Stimulated activated CD8-positive, alpha-beta memory T cell treated with anti-CD3 and anti-CD28 coated beads, Interleukin-4, amount 100 ng/mL, for 24 hours (primary cell): ENCODE results near the gene PRG3.
"Not testable (repeated sequence)": the region's sequence is repeated elsewhere in the genome, so short reads cannot be mapped to it uniquely, and the experiment has no call there.

Experiments used
- DNase-seq: peaks from one replicate; pipeline ENCODE4 v3.0.0-alpha.2; 2020; ENCODE audit warnings: low read depth

Gene PRG3

DNA sequence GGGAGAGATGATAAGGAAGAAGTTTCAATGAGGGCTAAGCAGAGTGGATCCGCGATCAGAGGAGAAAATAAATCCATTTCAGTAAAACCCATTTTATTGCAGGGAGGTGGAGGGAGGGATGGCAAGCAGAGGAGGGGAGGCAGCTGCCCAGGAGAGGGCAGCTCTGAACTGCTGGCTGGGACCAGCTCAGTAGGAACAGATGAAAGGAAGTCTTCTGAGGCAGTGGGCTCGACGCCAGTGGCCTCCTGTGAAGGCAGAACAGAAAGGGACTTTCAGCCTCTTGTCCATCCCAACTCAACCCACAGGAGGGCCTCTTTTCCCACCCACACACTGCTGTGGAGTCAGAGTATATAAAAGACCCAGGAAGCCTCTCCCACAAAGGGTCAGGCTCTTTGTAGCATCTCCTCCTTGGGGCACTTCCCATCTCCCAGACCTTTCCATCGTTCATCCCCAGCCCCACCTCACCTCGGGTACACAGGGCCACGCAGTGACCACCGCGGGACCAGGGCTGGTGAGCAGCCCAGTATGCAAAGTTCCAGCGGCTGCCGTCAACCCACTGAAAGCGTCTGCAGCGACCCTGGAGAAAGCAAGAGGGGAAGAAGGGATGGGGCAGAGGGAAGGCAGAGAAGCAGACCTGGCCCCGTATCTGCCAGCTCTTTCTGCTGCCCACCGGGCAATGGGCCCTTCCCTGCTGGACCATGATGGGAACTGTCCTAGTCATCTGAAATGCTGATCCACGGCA lies 6.5 kb upstream of the PRG3 start:
- no peak for DNase-seq

DNA sequence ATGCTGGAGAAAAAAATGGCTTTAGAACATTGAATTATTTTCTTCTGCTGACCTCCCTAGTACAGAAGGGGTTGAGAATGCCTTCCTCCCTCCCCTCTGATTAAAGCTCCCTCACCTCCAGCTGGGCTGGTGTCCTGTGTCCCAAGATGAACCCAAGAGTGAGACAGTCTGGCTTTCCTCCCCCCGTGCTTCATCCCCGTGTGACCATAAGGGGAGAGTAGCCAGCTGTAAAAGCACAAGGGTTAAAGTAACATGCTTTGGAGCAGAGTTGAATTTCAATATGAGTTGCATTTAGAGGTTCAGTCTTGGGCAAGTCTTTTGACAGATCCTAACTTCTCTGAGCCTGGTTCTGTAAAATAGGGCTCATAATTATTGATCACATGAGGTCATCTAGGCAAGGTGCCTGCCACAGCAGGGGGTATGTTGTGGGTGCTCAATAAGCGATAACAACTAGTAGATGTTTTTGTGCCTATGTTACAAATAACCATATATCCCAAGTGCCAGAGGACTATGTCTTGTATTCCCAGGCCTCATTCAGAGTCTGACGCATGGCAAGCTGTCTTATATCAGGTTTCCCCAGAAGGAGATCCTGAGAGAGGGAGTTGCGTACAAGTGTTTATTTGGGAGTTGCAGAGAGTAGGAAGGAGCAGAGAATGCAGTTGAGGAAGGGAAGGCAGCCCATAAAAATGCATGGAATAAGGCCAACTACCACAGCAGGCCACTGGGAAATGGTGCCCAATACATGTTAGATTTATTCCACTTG lies 5.4 kb upstream of the PRG3 start:
- DNase-seq, result no peak

DNA sequence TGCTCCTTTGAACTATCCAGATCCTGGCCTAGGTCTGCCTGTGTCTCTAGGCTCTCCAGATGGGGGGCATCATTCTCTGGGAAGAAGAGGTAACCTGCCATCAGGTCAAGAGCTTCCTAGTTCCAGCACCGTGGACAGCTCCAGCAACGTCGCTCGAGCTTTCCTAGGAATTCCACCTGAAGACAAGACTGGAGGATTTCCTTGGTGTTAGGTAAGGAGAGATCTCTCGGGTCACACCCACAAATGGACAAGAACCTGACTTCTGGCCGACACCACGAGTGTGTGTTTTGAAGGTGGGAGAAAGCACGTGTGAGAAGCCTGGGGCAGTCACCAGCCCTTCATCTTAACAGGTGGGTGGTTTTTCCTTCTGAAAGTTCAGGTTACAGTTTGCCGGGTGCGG lies 1.2 kb downstream of the PRG3 start:
- DNase-seq, result no peak

DNA sequence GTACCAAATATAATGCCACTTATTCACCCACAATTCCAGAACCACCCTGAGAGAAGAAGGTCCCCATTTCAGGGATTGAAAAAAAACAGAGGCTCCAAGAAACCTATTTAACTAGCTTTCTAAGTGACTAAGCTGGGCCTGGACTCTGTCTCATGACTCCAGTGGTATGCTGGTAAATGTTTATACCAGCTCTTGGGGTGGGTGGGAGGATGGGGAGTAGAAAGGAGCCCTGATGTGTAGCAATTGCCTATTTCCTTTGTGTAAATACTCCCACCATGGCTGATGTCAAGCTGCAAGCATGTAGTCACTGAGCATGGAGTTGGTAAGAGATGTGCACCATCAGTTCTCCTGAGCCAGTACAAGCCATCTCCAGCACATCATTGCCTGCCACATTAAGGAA lies 2.8 kb downstream of the PRG3 start:
- no peak for DNase-seq

DNA sequence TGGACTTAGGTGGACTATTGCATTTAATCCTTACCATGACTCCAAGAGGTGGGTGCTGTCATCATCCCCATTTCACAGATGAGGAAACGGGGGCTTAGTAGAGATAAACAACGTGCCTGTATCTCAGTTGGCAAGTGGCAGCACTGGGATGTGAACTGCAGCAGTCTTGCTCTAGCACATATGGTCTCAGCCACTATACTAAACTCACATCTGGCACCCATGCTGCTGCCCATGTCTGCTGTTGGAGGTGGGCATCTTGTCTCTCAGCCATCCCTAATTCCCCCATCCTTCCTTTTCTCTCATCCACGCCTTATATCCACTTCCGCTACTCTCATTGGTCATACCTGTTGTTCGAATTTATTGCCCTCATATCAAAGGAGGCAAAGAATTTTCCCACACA lies 3.8 kb downstream of the PRG3 start:
- DNase-seq, result no peak

DNA sequence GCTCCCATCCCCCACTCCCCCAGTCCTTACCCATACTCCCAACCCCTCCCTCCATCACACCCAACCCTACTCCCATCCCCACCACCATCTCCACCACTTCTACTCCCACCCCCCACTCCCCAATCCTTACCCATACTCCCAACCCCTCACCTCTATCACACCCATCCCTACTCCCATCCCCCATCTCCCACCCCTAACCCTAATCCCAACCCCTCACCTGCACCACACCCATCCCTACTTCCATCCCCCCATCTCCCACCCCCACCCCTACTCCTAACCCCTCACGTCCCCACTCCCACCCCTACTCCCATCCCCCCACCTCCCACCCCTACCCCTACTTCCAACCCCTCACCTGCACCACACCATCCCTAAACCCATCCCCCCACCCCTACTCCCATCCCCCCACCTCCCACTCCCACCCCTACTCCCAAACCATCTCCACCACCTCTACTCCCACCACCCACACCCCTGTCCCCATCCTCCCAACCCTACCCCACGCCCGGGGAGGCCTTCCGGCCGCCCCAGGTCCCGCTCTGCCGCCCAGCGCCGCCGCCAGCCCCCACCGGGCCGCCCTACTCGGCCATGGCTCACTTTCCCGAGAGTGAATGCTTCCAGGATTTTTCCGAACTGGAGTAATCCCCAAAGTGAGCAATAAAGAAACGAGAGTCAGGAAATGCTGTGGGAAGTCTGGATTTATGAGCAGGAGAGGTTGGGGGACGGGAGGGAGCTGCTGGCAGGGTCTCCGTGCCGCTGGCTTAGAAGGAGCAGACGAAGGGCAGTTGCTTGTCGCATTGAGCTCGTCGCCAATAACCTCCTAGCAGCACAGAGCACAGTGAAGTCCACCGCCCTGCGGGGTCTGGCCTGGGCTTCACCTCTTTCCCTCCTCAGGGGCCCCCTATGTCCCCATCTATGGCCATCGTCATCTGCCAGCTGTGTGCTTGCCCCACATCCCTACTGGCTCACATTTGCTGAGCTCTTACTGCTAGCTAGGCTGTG lies 4.6 kb downstream of the PRG3 start:
- no peak for DNase-seq

DNA sequence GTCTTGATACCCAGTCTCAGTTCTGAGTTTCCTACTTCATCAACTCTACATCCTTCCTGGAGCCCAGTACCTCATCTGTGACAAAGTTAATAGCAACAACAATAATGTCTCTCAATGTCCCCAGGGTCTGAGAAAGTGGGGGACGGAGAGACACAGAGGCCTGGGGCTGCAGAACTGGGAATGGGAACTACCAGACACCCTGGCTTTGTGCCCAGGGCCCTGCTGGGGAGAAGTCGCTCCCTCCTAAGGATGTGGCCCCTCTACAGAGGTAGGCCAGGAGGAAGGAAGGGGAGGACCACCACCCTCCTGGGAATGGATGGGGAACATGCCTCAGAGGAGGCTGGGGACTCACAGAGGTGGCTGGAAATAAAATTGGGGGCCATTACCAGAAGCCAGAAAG lies 5.5 kb downstream of the PRG3 start:
- no peak for DNase-seq

DNA sequence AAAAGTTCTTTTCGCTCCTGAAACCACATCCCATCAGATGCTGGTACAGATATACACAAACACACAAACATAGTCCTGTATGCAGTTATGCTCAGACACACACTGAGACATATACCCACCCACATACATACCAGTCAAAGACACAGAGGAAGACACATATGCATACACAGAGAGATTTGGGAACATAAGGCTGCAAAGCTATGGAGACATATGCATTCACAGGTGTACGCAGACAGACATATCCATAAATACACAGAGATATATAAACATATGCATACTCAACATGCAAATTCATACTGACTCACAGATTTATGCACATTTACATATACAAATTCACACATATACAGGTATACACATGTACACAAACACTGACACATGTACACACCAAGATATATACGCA lies 6.0 kb downstream of the PRG3 start:
- no peak for DNase-seq

DNA sequence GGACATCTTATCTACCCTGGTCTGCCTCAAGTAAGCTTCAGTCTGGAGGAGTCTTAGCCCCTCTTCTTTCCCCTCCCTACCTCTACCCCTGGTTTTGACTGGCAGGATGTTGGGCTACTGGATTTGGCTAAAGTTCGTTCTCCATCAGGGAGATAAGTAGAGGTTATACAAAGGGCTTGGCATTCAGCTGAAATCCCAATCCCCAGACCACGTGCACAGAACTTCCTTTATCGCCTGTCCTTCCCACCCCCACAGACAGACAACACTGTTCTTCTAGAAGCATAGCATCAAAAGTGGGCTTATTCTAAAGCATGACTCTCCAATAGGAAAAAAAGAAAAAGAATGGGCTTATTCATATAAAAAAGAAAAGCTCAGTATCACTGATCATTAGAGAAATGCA lies 7.8 kb downstream of the PRG3 start:
- no peak for DNase-seq

DNA sequence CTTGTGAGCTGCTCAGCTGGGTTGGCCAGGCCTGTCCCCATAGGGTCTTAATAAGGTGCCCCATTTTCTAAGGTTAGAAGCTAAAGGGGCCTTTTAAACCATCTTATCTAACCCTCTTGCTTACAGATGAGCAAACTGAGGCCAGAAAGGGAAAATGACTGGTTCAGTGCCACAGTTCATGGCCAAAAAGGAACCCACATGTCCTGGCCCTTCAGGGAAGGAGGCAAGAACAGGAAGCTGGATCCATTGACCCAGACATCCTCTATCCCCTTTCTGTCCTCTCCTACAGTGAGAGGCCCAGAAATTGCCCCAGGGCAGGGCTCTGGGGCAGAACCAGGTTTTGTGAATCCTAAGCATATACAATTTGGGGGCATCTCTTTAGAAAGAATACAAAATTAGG lies 10.0 kb downstream of the PRG3 start:
- DNase-seq, result no peak

DNA sequence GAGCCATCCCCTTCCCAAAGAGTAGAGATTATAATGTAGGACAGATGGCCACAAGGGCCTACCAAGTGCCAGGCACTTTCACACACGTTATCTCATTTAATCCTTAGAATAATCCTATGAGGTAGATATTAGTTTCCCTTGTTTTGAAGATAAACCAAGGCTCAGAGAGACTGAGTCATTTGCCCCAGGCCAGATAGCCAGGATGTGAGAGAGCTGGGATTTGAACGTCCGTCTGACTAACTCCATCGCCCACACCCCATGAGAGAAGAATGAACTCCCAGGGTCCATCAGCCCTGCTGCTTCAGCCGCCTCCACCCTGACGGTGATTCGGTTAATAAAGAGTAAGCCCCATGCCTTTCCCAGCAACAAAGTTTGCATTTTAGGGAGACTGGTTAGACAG lies 10.7 kb downstream of the PRG3 start:
- no peak for DNase-seq

DNA sequence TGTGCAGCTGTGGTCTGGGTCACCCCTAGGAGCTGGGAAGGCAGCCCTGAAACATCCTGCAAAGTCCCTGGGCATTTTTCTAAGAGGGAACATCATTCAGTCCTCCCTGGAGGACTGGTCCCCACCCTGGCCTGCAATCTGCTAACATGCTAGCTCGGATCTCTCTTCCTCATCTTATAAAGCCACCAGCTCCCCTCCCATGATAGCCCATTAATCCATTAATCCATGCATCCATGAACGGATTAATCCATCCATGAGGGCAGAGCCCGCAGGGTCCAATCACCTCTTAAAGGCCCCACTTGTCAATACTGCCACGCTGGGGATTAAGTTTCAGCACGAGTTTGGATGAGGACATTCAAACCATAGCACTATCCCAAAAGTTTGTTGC lies 12.1 kb downstream of the PRG3 start:
- no peak for DNase-seq

DNA sequence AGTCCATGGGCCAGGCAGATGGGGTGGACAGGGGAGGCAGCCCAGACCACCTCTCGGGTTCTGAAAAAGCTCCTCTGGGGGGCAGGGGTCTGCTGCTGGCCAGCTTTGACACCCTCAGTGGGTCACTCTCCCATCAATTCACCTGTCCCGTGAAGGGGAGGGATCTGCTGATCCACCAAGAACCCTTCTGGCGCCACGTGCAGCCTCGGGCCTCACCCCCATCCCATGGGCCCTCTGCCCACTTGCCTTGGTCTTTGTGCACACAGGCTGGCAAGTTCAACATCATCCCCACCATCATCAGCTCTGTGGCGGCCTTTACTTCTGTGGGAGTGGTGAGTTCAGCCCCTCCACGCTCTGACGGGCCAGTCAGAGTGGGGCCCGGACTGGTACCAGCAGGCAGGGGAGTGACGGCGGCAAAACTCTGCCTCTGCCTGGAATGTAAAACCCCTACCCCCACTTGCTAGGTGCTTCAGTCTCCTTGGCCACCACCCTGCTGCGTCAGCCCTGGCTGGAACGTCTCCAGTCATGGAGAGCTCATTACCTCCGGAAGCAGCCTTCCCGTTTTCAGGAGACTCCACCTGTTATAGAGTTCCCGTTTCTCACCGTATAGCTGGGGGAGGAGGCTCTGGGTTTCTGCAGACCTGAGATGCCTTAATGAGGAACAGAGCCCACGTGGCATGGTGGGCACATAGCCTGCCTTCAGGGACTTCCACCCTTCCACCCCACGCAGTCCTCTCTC lies 12.7 kb downstream of the PRG3 start:
- no peak for DNase-seq

DNA sequence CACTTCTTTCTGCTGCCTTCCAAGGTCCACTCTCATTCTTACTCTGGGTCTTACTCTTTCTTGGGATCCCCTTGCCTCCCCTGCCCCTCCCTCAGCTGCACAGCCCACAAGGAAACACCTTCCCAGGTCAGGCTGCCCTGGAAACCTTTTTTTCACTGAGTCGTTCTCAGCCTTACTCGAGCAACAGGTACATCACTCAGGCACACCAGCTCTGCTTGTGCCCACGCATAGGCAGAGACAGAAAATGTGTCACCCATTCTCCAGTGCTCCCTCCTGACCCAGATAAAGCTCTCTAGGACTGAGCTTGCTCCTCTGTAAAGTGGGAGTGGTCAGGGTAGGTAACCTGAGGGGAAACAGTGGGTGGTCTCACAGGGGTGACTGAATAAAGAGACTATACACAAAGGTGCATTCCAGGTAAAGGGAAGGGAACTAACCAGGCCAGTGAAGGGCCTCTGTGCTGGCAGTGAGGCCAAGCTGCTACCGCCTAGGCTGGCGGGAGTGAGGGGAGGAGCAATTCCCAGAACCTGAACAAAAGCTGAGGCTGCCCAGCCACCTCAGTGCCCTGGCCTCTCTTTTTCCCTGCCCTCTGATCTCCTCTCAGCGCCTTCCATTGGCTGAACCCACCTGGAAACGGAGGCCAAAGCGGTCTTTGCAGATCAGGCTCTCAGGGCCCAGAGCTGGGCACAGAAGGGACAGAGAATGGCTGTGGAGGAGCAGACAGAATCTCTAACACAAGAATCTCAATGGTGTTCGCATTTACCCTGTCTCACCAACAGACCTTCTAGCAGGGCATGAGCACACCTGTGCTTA lies 15.9 kb downstream of the PRG3 start:
- no peak for DNase-seq

DNA sequence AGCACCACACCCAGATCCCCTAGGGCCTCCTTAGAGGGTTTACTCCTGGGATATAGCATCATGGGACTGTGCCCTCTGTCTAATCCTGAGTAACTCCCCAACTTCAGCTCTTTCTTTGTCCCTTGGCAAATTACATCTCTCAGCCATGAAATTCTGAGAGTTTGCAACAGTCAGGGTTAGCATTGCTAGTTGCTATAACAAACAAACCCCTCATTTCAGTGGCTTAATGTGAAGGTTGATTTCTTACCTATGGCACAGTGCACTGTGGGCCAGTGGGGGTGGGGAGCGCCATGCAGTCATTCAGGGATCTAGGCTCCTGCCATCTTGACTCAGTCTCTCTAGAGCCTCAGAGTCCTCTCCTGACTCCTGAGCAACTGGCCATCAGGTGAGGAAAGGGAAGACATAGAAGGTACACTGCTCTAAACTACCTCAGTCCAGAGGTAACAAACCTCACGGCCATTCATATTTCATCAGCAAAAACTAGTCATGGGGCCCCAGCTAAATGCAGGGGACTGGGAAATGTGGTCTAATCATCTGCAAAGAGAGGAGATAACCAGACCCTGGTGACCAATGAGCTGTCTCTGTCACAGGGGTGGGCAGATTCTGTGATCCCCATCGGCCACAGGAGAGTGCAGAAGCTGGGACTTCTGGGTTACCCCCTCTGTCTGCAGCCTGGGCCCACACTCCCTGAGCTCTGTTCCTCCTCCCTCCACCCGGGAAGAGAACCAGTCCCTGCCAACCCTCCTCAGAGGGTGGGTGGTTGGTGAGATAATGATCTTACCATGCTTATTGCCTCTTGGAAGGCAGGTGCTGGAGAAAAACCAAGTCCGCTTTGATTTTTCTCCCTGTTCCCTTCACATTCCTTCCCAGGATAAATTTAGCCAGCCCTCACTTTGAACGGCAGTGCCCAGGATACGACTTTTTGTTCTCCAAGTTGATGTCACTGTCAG lies 17.5 kb downstream of the PRG3 start:
- no peak for DNase-seq

DNA sequence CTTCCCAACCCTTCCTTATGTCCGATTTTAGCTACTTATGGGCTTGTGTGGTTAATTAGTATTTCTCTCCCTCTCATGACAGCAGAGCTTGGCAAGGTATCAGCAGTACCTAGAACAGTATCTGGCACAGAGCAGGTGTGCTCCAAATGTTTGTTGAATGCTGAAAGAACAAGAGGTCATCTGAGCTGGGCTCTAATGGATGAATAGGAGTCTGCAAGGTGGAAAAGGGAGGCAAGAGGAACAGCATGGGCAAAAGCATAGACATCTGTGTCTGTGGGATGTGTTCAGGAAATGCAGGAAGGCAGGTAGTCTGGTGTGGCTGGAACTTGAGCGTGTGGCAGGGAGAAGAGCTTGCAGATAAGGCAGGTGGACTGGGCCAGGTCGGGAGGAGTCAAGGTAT lies 19.0 kb downstream of the PRG3 start:
- DNase-seq, result no peak

DNA sequence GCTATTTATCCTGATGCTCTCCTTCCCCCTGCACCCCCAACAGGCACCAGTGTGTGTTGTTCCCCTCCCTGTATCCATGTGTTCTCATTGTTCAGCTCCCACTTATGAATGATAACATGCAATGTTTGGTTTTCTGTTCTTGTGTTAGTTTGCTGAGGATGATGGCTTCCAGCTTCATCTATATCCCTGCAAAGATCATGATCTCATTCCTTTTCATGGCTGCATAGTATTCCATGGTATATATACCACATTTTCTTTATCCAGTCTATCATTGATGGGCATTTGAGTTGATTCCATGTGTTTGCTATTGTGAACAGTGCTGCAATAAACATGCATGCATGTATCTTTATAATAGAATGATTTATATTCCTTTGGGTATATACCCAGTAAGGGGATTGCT lies 19.5 kb downstream of the PRG3 start:
- not testable (repeated sequence) for DNase-seq

DNA sequence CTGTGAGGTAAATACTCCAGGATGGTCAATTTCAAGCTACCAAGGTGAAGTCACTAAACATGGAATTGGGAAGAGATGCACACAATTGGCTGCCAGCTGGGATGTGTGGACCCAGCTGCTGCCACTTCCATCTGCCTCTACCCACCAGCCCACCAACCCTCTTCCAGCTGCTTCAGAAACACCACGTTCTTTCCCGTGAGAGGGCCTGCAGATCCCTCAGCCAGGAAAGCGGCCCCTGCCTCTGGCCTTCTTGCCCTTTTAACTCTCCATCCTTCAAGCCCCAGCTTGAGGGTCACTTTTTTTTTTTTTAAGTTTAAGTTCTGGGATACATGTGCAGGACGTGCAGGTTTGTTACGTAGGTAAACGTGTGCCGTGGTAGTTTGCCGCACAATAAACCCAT lies 20.0 kb downstream of the PRG3 start:
- DNase-seq, result no peak

DNA sequence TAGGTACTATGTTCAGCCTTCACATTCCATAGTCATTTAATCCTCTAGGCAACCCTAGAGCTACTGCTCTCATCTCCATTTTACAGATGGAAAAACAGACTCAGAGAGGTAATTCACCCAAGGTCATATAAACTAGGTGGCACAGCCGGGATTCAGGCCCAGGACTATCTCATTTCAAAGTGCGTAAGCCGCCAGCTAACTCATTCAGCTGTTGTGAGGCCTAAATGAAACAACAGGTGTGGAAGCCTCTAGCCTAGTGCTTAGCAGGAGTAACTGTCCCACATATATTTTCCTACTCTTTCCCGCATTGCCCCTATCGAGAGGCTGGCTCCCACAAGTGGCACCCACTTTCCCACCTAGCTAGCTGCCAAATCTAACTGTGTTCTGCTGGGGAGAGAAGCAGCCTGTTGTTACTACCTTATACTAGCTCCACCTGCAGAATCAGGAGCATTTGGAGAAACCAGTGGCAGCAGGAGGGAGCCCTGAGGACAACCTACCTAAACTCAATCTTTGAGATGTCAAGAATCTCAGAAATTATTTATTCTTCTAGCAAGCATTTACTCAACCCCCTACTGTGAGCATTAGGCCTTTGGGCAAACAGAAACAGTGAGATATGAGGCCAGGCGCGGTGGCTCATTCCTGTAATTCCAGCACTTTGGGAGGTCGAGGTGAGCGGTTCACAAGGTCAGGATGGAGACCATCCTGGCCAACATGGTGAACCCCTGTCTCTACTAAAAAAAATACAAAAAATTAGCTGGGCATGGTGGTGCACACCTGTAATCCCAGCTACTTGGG lies 20.9 kb downstream of the PRG3 start:
- DNase-seq, result no peak
